ENCODE data around the gene ZNF22.

Gene ZNF22

GRCh38 chr10:45000752-45001380, at the start of gene ZNF22:
Gene ZNF22, plus strand, starts transcription at chr10:45000923. Its CDS starts 2,446 bp downstream, at chr10:45003369.
- TF ChIP-seq CTCF (IDR thresholded peaks at IDR 0.05): no peak
- peaks cover 35% of the 10 kb centered on the region for H3K4me1 Mint-ChIP-seq
- peaks cover 22% of the 10 kb centered on the region for H3K27me3 Mint-ChIP-seq (ENCODE audit: low read depth, poor library complexity)
- peaks cover 52% of the 10 kb centered on the region for H3K9me3 Mint-ChIP-seq
- peak; percentile 78 for DNase-seq
- peaks cover 57% of the 10 kb centered on the region for H3K36me3 Mint-ChIP-seq (ENCODE audit: low read depth)
- H3K4me3 Mint-ChIP-seq: peak within 1 kb of the TSS; percentile 84
- H3K27ac Mint-ChIP-seq: peak within 1 kb of the TSS; percentile 90

- no peak overlapping the region for H3K27ac Mint-ChIP-seq
- no peak for TF ChIP-seq CTCF (IDR thresholded peaks at IDR 0.05)
- no peak overlapping the region for H3K4me3 Mint-ChIP-seq
- peaks cover 25% of the 10 kb centered on the region for H3K36me3 Mint-ChIP-seq (ENCODE audit: low read depth)
- H3K9me3 Mint-ChIP-seq: no peaks in the 10 kb centered on the region
- H3K27me3 Mint-ChIP-seq (ENCODE audit: low read depth, poor library complexity): peaks cover 10% of the 10 kb centered on the region
- no peak for DNase-seq
- peaks cover 47% of the 10 kb centered on the region for H3K4me1 Mint-ChIP-seq
Measured at GRCh38 chr10:44951576-44952226, 49.0 kb upstream of the ZNF22 start.

- Mint-ChIP-seq H3K4me3 (peak overlapping the region; percentile 22), H3K27ac (peak overlapping the region; percentile 21)
Measured at GRCh38 chr10:44952779-44953231, 47.9 kb upstream of the ZNF22 start.

GRCh38 chr10:44954042-44954441, 46.7 kb upstream of the ZNF22 start:
- Mint-ChIP-seq H3K4me1 (peaks cover 54% of the 10 kb centered on the region), H3K36me3 (ENCODE audit: low read depth) (peaks cover 29% of the 10 kb centered on the region), H3K27me3 (ENCODE audit: low read depth, poor library complexity) (peaks cover 10% of the 10 kb centered on the region)

More at GRCh38 chr10:44952779-44953231, 47.9 kb upstream of the ZNF22 start:
- no peak for TF ChIP-seq CTCF (IDR thresholded peaks at IDR 0.05)
- peaks cover 10% of the 10 kb centered on the region for H3K27me3 Mint-ChIP-seq (ENCODE audit: low read depth, poor library complexity)
- peaks cover 45% of the 10 kb centered on the region for H3K4me1 Mint-ChIP-seq
- peaks cover 29% of the 10 kb centered on the region for H3K36me3 Mint-ChIP-seq (ENCODE audit: low read depth)
- DNase-seq: no peak
- no peaks in the 10 kb centered on the region for H3K9me3 Mint-ChIP-seq

GRCh38 chr10:44954962-44955361, 45.8 kb upstream of the ZNF22 start:
- H3K27me3 Mint-ChIP-seq (ENCODE audit: low read depth, poor library complexity): peaks cover 10% of the 10 kb centered on the region
- no peak overlapping the region for H3K4me3 Mint-ChIP-seq
- no peak overlapping the region for H3K27ac Mint-ChIP-seq
- no peak for TF ChIP-seq CTCF (IDR thresholded peaks at IDR 0.05)
- peaks cover 57% of the 10 kb centered on the region for H3K4me1 Mint-ChIP-seq
- no peak for DNase-seq
- H3K9me3 Mint-ChIP-seq: no peaks in the 10 kb centered on the region
- peaks cover 29% of the 10 kb centered on the region for H3K36me3 Mint-ChIP-seq (ENCODE audit: low read depth)

More at GRCh38 chr10:44954042-44954441, 46.7 kb upstream of the ZNF22 start:
- H3K9me3 Mint-ChIP-seq: no peaks in the 10 kb centered on the region
- no peak overlapping the region for H3K4me3 Mint-ChIP-seq
- TF ChIP-seq CTCF (IDR thresholded peaks at IDR 0.05): no peak
- DNase-seq: no peak
- H3K27ac Mint-ChIP-seq: no peak overlapping the region

Measured in nephron progenitor cell (in vitro differentiated cells).